ENCODE data around the gene PLA2G2F.

- TF ChIP-seq CTCF (IDR thresholded peaks at IDR 0.05; ENCODE audit: poor library complexity): no peak
- no peak for TF ChIP-seq EZH2phosphoT487 (IDR thresholded peaks at IDR 0.05; ENCODE audit: low read depth, severe bottlenecking, unreplicated experiment)
Measured at GRCh38 chr1:20111452-20111851, 27.7 kb upstream of the PLA2G2F start.

Data from hepatocyte (in vitro differentiated cells).